Peyer's patch (tissue), 4 donors: ENCODE data around the gene HIPK3.

ENCODE experiments used
- POLR2A ChIP-seq, 2 donors: fragments of 450-650 bp; IDR thresholded peaks; one replicate each; pipeline ENCODE4 v1.5.1; 2017; ENCODE audit warnings: antibody characterized with exemption in 2 of 2, mild to moderate bottlenecking in 2 of 2, moderate library complexity in 2 of 2
- TF ChIP-seq, protein P1 (sequence below), 6 experiments: fragments of 450-650 bp in 4 of 6; fragments of 200-600 bp in 2 of 6; sonication (generic) in 1 of 6; IDR thresholded peaks; one replicate each; pipeline ENCODE4 v1.5.1; 2017 to 2019; ENCODE audit warnings: antibody characterized with exemption in 6 of 6, mild to moderate bottlenecking in 3 of 6, moderate library complexity in 1 of 6

DNA sequence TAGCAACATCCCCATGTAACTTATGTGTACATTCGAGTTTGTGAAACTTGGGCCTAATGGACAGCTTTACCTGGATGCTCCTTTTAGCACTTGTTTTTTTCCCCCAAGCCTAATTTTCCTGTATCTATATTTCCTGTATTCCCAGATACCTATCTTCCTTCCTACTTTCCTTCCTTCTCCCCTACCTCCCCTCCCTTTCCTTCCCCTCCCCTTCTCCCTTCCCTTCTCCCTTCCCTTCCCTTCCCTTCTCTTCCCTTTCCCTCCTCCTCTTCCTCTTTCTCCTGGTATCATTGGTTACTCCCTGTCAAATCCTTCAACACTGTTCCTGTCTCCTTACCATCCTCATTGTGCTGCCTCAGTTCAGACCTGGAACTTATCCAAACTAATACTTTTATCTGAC lies 111.8 kb downstream of the HIPK3 start:
- TF ChIP-seq, protein P1, sequence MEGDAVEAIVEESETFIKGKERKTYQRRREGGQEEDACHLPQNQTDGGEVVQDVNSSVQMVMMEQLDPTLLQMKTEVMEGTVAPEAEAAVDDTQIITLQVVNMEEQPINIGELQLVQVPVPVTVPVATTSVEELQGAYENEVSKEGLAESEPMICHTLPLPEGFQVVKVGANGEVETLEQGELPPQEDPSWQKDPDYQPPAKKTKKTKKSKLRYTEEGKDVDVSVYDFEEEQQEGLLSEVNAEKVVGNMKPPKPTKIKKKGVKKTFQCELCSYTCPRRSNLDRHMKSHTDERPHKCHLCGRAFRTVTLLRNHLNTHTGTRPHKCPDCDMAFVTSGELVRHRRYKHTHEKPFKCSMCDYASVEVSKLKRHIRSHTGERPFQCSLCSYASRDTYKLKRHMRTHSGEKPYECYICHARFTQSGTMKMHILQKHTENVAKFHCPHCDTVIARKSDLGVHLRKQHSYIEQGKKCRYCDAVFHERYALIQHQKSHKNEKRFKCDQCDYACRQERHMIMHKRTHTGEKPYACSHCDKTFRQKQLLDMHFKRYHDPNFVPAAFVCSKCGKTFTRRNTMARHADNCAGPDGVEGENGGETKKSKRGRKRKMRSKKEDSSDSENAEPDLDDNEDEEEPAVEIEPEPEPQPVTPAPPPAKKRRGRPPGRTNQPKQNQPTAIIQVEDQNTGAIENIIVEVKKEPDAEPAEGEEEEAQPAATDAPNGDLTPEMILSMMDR (IDR thresholded peaks at IDR 0.05), result no peak
- no peak for TF ChIP-seq POLR2A (IDR thresholded peaks at IDR 0.05)
